Stimulated activated CD8-positive, alpha-beta memory T cell treated with anti-CD3 and anti-CD28 coated beads, Interleukin-12 subunit alpha, Interleukin-12 subunit beta, amount 100 ng/mL, for 24 hours (primary cell): Measurements from ENCODE around the gene ACIN1.

Experiments used
- DNase-seq: peaks from one replicate; pipeline ENCODE4 v3.0.0-alpha.2; 2020; ENCODE audit errors: extremely low read depth

ACIN1 gene

GRCh38 chr14:23079716-23080115 is 15.2 kb downstream of the ACIN1 start:
- no peak for DNase-seq

GRCh38 chr14:23078692-23079116 is 16.2 kb downstream of the ACIN1 start:
- no peak for DNase-seq

GRCh38 chr14:23077962-23078361 is 17.0 kb downstream of the ACIN1 start:
- DNase-seq, result no peak

- DNase-seq, result no peak
These were observed 18.0 kb downstream of the ACIN1 start for GRCh38 chr14:23076785-23077408.

- DNase-seq, result no peak
These were observed 20.0 kb downstream of the ACIN1 start for GRCh38 chr14:23074906-23075305.

- no peak for DNase-seq
These were observed 22.9 kb downstream of the ACIN1 start for GRCh38 chr14:23071921-23072539.

- DNase-seq, result peak; percentile 51
These were observed 23.6 kb downstream of the ACIN1 start for GRCh38 chr14:23071244-23071920.

- no peak for DNase-seq
These were observed 24.4 kb downstream of the ACIN1 start for GRCh38 chr14:23070262-23071129.

- no peak for DNase-seq
These were observed 25.5 kb downstream of the ACIN1 start for GRCh38 chr14:23069413-23069806.

- peak; percentile 14 for DNase-seq
These were observed 26.0 kb downstream of the ACIN1 start for GRCh38 chr14:23068789-23069412.

GRCh38 chr14:23067847-23068788 is 26.8 kb downstream of the ACIN1 start:
- DNase-seq, result no peak

GRCh38 chr14:23066855-23067744 is 27.8 kb downstream of the ACIN1 start:
- no peak for DNase-seq

GRCh38 chr14:23066368-23066767 is 28.6 kb downstream of the ACIN1 start:
- DNase-seq, result no peak

- DNase-seq, result no peak
These were observed 31.3 kb downstream of the ACIN1 start for GRCh38 chr14:23063601-23064000.

- no peak for DNase-seq
These were observed 32.9 kb downstream of the ACIN1 start for GRCh38 chr14:23062002-23062401.

- no peak for DNase-seq
These were observed 34.2 kb downstream of the ACIN1 start for GRCh38 chr14:23060536-23061260.

- DNase-seq, result no peak
These were observed 36.1 kb downstream of the ACIN1 start for GRCh38 chr14:23058654-23059504.
